Central memory CD8-positive, alpha-beta T cell (primary cell): Measurements from ENCODE around the gene CST9L.

ENCODE experiments used
- ATAC-seq: fragments of 150-1000 bp; cut with Tn5 transposase; replicated peaks from 2 replicates; pipeline ENCODE4 v1.10.0; 2022; ENCODE audit warnings: mild to moderate bottlenecking, moderate FRiP score, moderate number of reproducible peaks; ENCODE audit not compliant: poor library complexity, severe bottlenecking; ENCODE audit errors: extremely low read depth
- DNase-seq, 2 donors: peaks; one replicate each; pipeline ENCODE4 v3.0.0; 2021; ENCODE audit warnings: low spot score in 2 of 2
- H3K27ac Mint-ChIP-seq: one replicate; pipeline ENCODE4 v1.8.0; 2022; ENCODE audit warnings: low read depth, mild to moderate bottlenecking, moderate library complexity, mixed read lengths
- H3K27me3 Mint-ChIP-seq: one replicate; pipeline ENCODE4 v1.8.0; 2022; ENCODE audit warnings: mixed read lengths
- H3K36me3 Mint-ChIP-seq: one replicate; pipeline ENCODE4 v1.8.0; 2022; ENCODE audit warnings: mild to moderate bottlenecking, moderate library complexity, mixed read lengths; ENCODE audit not compliant: insufficient read depth
- H3K4me1 Mint-ChIP-seq: one replicate; pipeline ENCODE4 v1.8.0; 2022; ENCODE audit warnings: mixed read lengths
- H3K4me3 Mint-ChIP-seq: one replicate; pipeline ENCODE4 v1.8.0; 2022; ENCODE audit warnings: mild to moderate bottlenecking, moderate library complexity, mixed read lengths
- H3K9me3 Mint-ChIP-seq: one replicate; pipeline ENCODE4 v1.8.0; 2022; ENCODE audit warnings: mixed read lengths

The CST9L gene

GRCh38 chr20:23551383-23551782 lies 16.9 kb downstream of the CST9L start:
- H3K36me3 Mint-ChIP-seq = no peaks in the 10 kb centered on the region
- no peak overlapping the region for H3K27ac Mint-ChIP-seq
- ATAC-seq (no peak), DNase-seq (no peak)
- no peaks in the 10 kb centered on the region for H3K4me1 Mint-ChIP-seq
- H3K4me3 Mint-ChIP-seq = no peak overlapping the region
- H3K9me3 Mint-ChIP-seq = no peaks in the 10 kb centered on the region
- peaks cover 27% of the 10 kb centered on the region for H3K27me3 Mint-ChIP-seq

GRCh38 chr20:23550227-23550626 lies 18.1 kb downstream of the CST9L start:
- H3K9me3 Mint-ChIP-seq = no peaks in the 10 kb centered on the region
- H3K27ac Mint-ChIP-seq = no peak overlapping the region
- H3K4me3 Mint-ChIP-seq = no peak overlapping the region
- DNase-seq (no peak), ATAC-seq (no peak)
- no peaks in the 10 kb centered on the region for H3K36me3 Mint-ChIP-seq
- no peaks in the 10 kb centered on the region for H3K4me1 Mint-ChIP-seq
- peaks cover 27% of the 10 kb centered on the region for H3K27me3 Mint-ChIP-seq

- peaks cover 40% of the 10 kb centered on the region for H3K27me3 Mint-ChIP-seq
- no peak overlapping the region for H3K4me3 Mint-ChIP-seq
- no peaks in the 10 kb centered on the region for H3K36me3 Mint-ChIP-seq
- no peak overlapping the region for H3K27ac Mint-ChIP-seq
- ATAC-seq (no peak), DNase-seq (no peak)
- no peaks in the 10 kb centered on the region for H3K4me1 Mint-ChIP-seq
- H3K9me3 Mint-ChIP-seq = no peaks in the 10 kb centered on the region
These were observed 19.9 kb downstream of the CST9L start for GRCh38 chr20:23548408-23548807.

- no peaks in the 10 kb centered on the region for H3K36me3 Mint-ChIP-seq
- no peaks in the 10 kb centered on the region for H3K9me3 Mint-ChIP-seq
- DNase-seq (no peak), ATAC-seq (no peak)
- no peaks in the 10 kb centered on the region for H3K4me1 Mint-ChIP-seq
- peaks cover 48% of the 10 kb centered on the region for H3K27me3 Mint-ChIP-seq
- no peak overlapping the region for H3K27ac Mint-ChIP-seq
- no peak overlapping the region for H3K4me3 Mint-ChIP-seq
These were observed 20.7 kb downstream of the CST9L start for GRCh38 chr20:23547613-23548012.

- Mint-ChIP-seq H3K36me3 (no peaks in the 10 kb centered on the region), H3K4me1 (no peaks in the 10 kb centered on the region), H3K4me3 (no peak overlapping the region), H3K9me3 (no peaks in the 10 kb centered on the region), H3K27me3 (peaks cover 51% of the 10 kb centered on the region), H3K27ac (no peak overlapping the region)
- ATAC-seq (no peak), DNase-seq (no peak)
These were observed 21.7 kb downstream of the CST9L start for GRCh38 chr20:23546435-23547144.

- Mint-ChIP-seq H3K4me3 (no peak overlapping the region), H3K9me3 (no peaks in the 10 kb centered on the region), H3K4me1 (no peaks in the 10 kb centered on the region), H3K36me3 (no peaks in the 10 kb centered on the region), H3K27ac (no peak overlapping the region), H3K27me3 (peaks cover 47% of the 10 kb centered on the region)
- DNase-seq = no peak
- no peak for ATAC-seq
These were observed 24.2 kb downstream of the CST9L start for GRCh38 chr20:23544133-23544532.

GRCh38 chr20:23542801-23543200 lies 25.5 kb downstream of the CST9L start:
- Mint-ChIP-seq H3K27me3 (peaks cover 42% of the 10 kb centered on the region), H3K27ac (no peak overlapping the region), H3K4me1 (no peaks in the 10 kb centered on the region), H3K36me3 (no peaks in the 10 kb centered on the region), H3K4me3 (no peak overlapping the region), H3K9me3 (no peaks in the 10 kb centered on the region)
- DNase-seq (no peak), ATAC-seq (no peak)

GRCh38 chr20:23541776-23542175 lies 26.5 kb downstream of the CST9L start:
- ATAC-seq (no peak), DNase-seq (no peak)
- no peaks in the 10 kb centered on the region for H3K4me1 Mint-ChIP-seq
- H3K27ac Mint-ChIP-seq = no peak overlapping the region
- no peaks in the 10 kb centered on the region for H3K9me3 Mint-ChIP-seq
- peaks cover 35% of the 10 kb centered on the region for H3K27me3 Mint-ChIP-seq
- no peaks in the 10 kb centered on the region for H3K36me3 Mint-ChIP-seq
- H3K4me3 Mint-ChIP-seq = no peak overlapping the region

GRCh38 chr20:23541330-23541729 lies 27.0 kb downstream of the CST9L start:
- no peaks in the 10 kb centered on the region for H3K4me1 Mint-ChIP-seq
- DNase-seq (no peak), ATAC-seq (no peak)
- H3K27me3 Mint-ChIP-seq = peaks cover 35% of the 10 kb centered on the region
- H3K36me3 Mint-ChIP-seq = peaks cover 2% of the 10 kb centered on the region
- no peak overlapping the region for H3K27ac Mint-ChIP-seq
- H3K4me3 Mint-ChIP-seq = no peak overlapping the region
- H3K9me3 Mint-ChIP-seq = no peaks in the 10 kb centered on the region

GRCh38 chr20:23540624-23541023 lies 27.7 kb downstream of the CST9L start:
- Mint-ChIP-seq H3K4me1 (no peaks in the 10 kb centered on the region), H3K9me3 (no peaks in the 10 kb centered on the region), H3K27me3 (peaks cover 35% of the 10 kb centered on the region), H3K4me3 (no peak overlapping the region), H3K27ac (no peak overlapping the region), H3K36me3 (peaks cover 2% of the 10 kb centered on the region)
- ATAC-seq = no peak
- no peak for DNase-seq

- H3K4me3 Mint-ChIP-seq = no peak overlapping the region
- ATAC-seq (no peak), DNase-seq (no peak)
- H3K27ac Mint-ChIP-seq = no peak overlapping the region
- peaks cover 2% of the 10 kb centered on the region for H3K36me3 Mint-ChIP-seq
- peaks cover 11% of the 10 kb centered on the region for H3K27me3 Mint-ChIP-seq
- H3K9me3 Mint-ChIP-seq = no peaks in the 10 kb centered on the region
- H3K4me1 Mint-ChIP-seq = peaks cover 7% of the 10 kb centered on the region
These were observed 31.3 kb downstream of the CST9L start for GRCh38 chr20:23537030-23537429.

GRCh38 chr20:23536328-23536974 lies 31.8 kb downstream of the CST9L start:
- peaks cover 9% of the 10 kb centered on the region for H3K4me1 Mint-ChIP-seq
- peaks cover 2% of the 10 kb centered on the region for H3K36me3 Mint-ChIP-seq
- peaks cover 11% of the 10 kb centered on the region for H3K27me3 Mint-ChIP-seq
- DNase-seq (no peak), ATAC-seq (no peak)
- no peak overlapping the region for H3K27ac Mint-ChIP-seq
- no peaks in the 10 kb centered on the region for H3K9me3 Mint-ChIP-seq
- H3K4me3 Mint-ChIP-seq = no peak overlapping the region

- Mint-ChIP-seq H3K9me3 (no peaks in the 10 kb centered on the region), H3K4me3 (no peak overlapping the region), H3K4me1 (peaks cover 23% of the 10 kb centered on the region), H3K27ac (no peak overlapping the region), H3K36me3 (peaks cover 2% of the 10 kb centered on the region), H3K27me3 (peaks cover 11% of the 10 kb centered on the region)
- DNase-seq (no peak), ATAC-seq (no peak)
These were observed 33.3 kb downstream of the CST9L start for GRCh38 chr20:23534801-23535593.
